Rectal smooth muscle tissue (tissue), 1 donor: ENCODE results near the gene MERTK.
"Not testable (repeated sequence)": the region's sequence is repeated elsewhere in the genome, so short reads cannot be mapped to it uniquely, and the experiment has no call there.

ENCODE experiments used
- H3K27ac ChIP-seq: one replicate; pipeline ENCODE4 v1.7.0; 2013; ENCODE audit warnings: low read depth, low read length, inconsistent platforms
- H3K27me3 ChIP-seq: one replicate; pipeline ENCODE4 v1.7.0; 2013; ENCODE audit warnings: low read length; ENCODE audit not compliant: control insufficient read depth, insufficient read depth
- H3K36me3 ChIP-seq: one replicate; pipeline ENCODE4 v1.7.0; 2013; ENCODE audit warnings: low read length; ENCODE audit not compliant: control insufficient read depth, insufficient read depth
- H3K4me1 ChIP-seq: one replicate; pipeline ENCODE4 v1.7.0; 2013; ENCODE audit warnings: low read length; ENCODE audit not compliant: control insufficient read depth, insufficient read depth
- H3K4me3 ChIP-seq: one replicate; pipeline ENCODE4 v1.7.0; 2013; ENCODE audit warnings: low read length
- H3K9ac ChIP-seq: one replicate; pipeline ENCODE4 v1.7.0; 2013; ENCODE audit warnings: low read length

The MERTK gene

DNA sequence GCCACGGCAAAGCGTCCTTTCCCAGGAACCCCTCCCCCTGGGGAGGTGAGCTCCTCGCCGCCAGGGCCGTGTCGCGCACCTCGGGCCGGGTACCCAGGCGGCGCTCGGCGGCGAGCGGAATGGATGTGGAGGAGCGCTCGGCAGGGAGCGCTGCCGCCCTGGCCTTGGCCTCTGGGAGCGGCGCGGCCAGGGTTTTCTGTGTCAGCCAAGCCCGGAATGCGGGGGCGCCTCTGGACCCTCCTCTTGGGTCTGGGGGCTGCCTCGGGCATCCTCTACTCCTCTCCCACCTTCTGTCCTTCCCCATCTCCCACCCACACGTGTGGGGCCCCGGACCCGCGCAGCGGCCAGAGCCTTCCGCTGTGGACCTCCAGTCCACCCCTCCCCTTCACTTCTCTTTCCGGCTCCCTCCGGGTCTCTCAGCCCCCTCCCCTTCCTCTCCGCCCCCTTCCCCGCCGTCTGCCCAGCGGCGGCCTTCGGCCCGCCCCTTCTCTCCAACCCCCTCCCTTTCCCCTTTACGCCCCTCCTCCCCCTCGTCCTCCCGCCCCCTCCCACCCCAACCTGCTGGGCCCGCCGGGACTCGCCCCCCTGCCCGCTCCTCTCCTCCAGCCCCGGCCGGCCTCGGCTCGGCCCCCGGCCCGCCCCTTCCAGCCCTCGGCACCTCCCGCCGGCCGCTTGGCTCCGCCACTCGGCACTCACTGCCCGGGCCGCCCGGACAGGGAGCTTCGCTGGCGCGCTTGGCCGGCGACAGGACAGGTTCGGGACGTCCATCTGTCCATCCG, at the start of gene MERTK:
Gene MERTK, plus strand, starts transcription at position 684 of the 779 bp plus-strand sequence. CDS start 129 bp downstream, outside the sequence.
- Histone ChIP-seq H3K36me3 (no peaks in the 10 kb centered on the region), H3K27ac (peak within 1 kb of the TSS; percentile 80), H3K27me3 (no peaks in the 10 kb centered on the region), H3K4me1 (no peaks in the 10 kb centered on the region), H3K9ac (peak within 1 kb of the TSS; percentile 49), H3K4me3 (peak within 1 kb of the TSS; percentile 88)

DNA sequence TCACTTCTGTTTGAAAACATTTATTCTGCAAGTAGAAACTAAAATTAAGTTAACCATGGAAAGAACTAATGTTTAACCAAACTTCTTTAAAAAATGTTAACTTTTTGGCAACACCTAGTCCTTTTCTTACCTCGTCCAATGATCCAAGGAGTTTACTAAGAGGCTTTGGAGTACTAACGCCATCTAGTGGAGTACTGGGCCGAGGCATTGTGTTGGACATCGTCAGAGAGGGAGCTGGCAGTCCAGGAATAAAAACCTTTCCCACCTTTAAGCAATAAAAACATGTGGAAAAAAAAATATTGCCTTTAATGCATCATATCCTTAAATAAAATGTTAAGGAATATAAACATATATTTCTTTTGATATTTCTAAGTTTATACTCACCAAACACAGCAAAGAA, 47.8 kb upstream of the MERTK start:
- H3K27ac ChIP-seq, H3K4me1 ChIP-seq, H3K27me3 ChIP-seq, H3K36me3 ChIP-seq, H3K9ac ChIP-seq, H3K4me3 ChIP-seq: not testable (repeated sequence)

GRCh38 chr2:111852544-111852943, 45.9 kb upstream of the MERTK start:
- H3K27ac ChIP-seq, H3K4me3 ChIP-seq, H3K27me3 ChIP-seq, H3K36me3 ChIP-seq, H3K9ac ChIP-seq, H3K4me1 ChIP-seq: not testable (repeated sequence)

- H3K9ac ChIP-seq, H3K4me3 ChIP-seq, H3K27me3 ChIP-seq, H3K27ac ChIP-seq, H3K4me1 ChIP-seq, H3K36me3 ChIP-seq: not testable (repeated sequence)
Observed at GRCh38 chr2:111860005-111860404, 38.4 kb upstream of the MERTK start.

- not testable (repeated sequence) for H3K9ac ChIP-seq, H3K36me3 ChIP-seq, H3K27me3 ChIP-seq, H3K4me1 ChIP-seq, H3K27ac ChIP-seq, H3K4me3 ChIP-seq
Observed at GRCh38 chr2:111865124-111865523, 33.3 kb upstream of the MERTK start.

DNA sequence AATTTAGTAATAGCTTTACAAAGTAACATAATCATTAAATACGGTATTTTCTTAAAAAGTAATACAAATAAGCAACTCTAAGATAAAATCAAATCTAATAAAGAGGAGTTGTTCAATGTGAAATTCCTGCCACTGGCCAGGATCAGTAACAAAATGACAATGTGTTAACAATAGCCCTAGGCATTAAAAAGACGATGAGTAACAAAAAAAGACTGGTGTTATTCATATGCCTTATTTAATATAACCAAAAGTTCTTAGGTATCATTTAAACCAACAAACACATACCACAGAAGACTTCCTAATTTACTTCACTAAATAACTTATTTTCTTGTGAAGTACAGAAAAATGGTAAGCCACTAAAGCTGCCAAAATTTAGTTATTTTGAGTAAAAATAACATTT, 25.6 kb upstream of the MERTK start:
- H3K4me3 ChIP-seq, H3K9ac ChIP-seq, H3K27me3 ChIP-seq, H3K36me3 ChIP-seq, H3K27ac ChIP-seq, H3K4me1 ChIP-seq: not testable (repeated sequence)

DNA sequence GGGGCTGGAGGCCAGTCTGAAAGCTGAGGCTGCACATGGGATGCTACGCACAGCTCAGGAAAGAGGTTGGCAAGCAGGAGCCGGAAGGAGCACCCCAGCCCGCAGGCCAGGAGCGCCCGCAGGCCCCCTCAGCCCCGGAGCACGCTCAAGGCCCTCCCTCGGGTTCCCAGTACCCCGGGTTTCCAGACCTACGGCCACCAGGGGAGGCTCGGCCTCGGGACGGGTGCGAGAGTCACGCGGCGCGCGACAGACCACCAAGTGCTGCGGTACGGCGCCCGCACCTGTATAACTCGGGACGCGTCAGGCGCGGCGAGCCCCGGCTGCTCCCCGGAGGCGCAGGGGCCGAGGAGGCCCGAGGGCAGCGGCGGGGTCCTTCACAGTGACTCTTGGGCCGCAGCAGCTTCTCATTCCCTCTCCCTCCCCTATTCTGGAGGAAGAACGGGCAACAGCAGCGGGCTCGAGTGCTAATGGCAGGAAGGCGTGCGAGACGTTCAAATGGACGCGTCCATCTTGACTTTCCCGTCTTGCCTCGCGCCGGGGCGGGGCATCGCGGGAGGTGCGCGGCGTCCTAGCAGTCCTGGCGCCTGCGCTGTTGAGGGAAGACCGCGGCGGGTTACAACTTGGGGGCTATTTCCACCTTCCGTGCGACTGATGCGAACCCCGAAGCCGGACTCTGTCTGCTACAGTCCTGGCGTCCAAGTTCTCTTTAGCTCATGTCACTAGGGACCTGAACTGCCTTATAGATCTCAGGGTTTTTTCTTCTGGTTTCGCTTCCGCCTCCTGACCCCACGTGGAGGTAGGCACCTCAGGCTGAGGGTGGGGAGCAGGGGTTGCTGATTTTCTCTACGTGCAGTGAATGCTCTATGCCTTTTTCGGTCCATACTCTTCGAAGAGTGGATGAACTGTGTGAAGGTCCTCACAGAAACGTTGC, 14.5 kb upstream of the MERTK start, which contains the start of gene ANAPC1:
Gene ANAPC1, minus strand, starts transcription at position 533 of the 931 bp plus-strand sequence. CDS start 3,368 bp downstream, outside the sequence.
- H3K27ac ChIP-seq: peak within 1 kb of the TSS; percentile 67
- H3K27me3 ChIP-seq: no peaks in the 10 kb centered on the region
- H3K9ac ChIP-seq: peak within 1 kb of the TSS; percentile 68
- no peaks in the 10 kb centered on the region for H3K36me3 ChIP-seq
- H3K4me1 ChIP-seq: no peaks in the 10 kb centered on the region
- peak within 1 kb of the TSS; percentile 84 for H3K4me3 ChIP-seq

DNA sequence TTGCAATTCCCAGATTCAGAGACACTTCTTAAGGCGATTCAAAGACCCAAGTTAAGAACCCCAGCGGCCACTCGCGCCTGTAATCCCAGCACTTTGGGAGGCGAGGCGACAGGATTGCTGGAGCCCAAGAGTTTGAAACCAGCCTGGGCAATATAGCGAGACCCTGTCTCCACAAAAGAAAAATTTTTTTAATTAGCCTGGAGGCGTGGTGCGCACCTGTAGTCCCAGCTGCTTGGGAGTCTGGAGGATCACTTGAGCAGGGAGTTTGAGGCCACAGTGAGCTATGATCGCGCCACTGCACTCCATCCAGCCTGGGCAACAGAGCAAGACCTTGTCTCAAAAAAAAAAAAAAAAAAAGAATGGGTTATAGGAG, 13.8 kb upstream of the MERTK start:
- Histone ChIP-seq H3K27me3 (no peaks in the 10 kb centered on the region), H3K9ac (peak overlapping the region; percentile 39), H3K36me3 (no peaks in the 10 kb centered on the region), H3K4me1 (no peaks in the 10 kb centered on the region), H3K4me3 (peak overlapping the region; percentile 84), H3K27ac (peak overlapping the region; percentile 67)

GRCh38 chr2:111896024-111896423, 2.4 kb upstream of the MERTK start:
- Histone ChIP-seq H3K27ac (no peak overlapping the region), H3K4me1 (no peaks in the 10 kb centered on the region)

DNA sequence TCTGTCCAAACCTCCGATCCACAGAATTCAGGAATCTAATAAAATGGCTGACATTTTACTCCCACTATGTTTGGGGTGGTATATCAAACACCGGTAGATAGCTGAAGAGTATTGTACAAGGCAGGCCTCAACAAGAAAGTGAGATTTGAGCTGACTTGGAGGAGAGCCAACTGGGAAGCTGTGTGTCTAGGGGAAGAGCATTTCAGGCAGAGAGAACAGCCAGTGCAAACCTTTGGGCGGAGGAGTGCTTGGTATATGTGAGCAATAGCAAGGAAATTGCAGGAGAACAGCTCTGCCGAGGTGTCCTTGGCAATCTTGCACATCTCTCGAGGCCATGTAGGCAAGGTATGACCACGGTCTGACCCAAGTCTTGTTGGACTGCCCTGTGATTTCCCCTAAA, 1.8 kb upstream of the MERTK start:
- Histone ChIP-seq H3K36me3 (no peaks in the 10 kb centered on the region), H3K9ac (no peak overlapping the region), H3K4me3 (no peak overlapping the region)

More at GRCh38 chr2:111896024-111896423, 2.4 kb upstream of the MERTK start:
- Histone ChIP-seq H3K27me3 (no peaks in the 10 kb centered on the region), H3K36me3 (no peaks in the 10 kb centered on the region), H3K9ac (no peak overlapping the region), H3K4me3 (no peak overlapping the region)

GRCh38 chr2:111897630-111897923, 830 bp upstream of the MERTK start:
- no peaks in the 10 kb centered on the region for H3K36me3 ChIP-seq
- no peaks in the 10 kb centered on the region for H3K4me1 ChIP-seq
- H3K27ac ChIP-seq: peak overlapping the region; percentile 74
- H3K4me3 ChIP-seq: peak overlapping the region; percentile 66
- H3K9ac ChIP-seq: no peak overlapping the region
- H3K27me3 ChIP-seq: no peaks in the 10 kb centered on the region

More for the DNA sequence above, 1.8 kb upstream of the MERTK start:
- no peaks in the 10 kb centered on the region for H3K27me3 ChIP-seq
- no peak overlapping the region for H3K27ac ChIP-seq
- no peaks in the 10 kb centered on the region for H3K4me1 ChIP-seq

- Histone ChIP-seq H3K9ac (peak overlapping the region; percentile 49), H3K36me3 (no peaks in the 10 kb centered on the region), H3K27me3 (no peaks in the 10 kb centered on the region), H3K27ac (peak overlapping the region; percentile 80), H3K4me3 (peak overlapping the region; percentile 88), H3K4me1 (no peaks in the 10 kb centered on the region)
Observed at GRCh38 chr2:111898703-111899514, 502 bp downstream of the MERTK start.
